ENCODE data around the gene GTSE1. TPM values are rescaled to one million over a fixed set of nuclear protein-coding genes. Genes with fewer than 3 reads are reported as not detected.

Gene GTSE1
- total and polyA plus RNA-seq, 2 of the 13 experiments (the other 11 are each of a cell fraction or from before 2014, with no cell fraction given) = 10.7 to 13.5 TPM

GRCh38 chr22:46330426-46330825 lies 33.8 kb downstream of the GTSE1 start:
- TF ChIP-seq ZNF205 (CRISPR knock-in tag; IDR thresholded peaks at IDR 0.05) (no peak), HNRNPK (IDR thresholded peaks at IDR 0.05; ENCODE audit: low read depth, low read length, poor library complexity, severe bottlenecking) (no peak), RBM22 (optimal IDR thresholded peaks at IDR 0.05; ENCODE audit: low read length) (no peak), MIXL1 (CRISPR knock-in tag; IDR thresholded peaks at IDR 0.05) (no peak), POLR2AphosphoS2 (IDR thresholded peaks at IDR 0.05; ENCODE audit: low read depth, low read length) (no peak), CREBL2 (CRISPR knock-in tag; IDR thresholded peaks at IDR 0.05; ENCODE audit: borderline replicate concordance) (no peak), ZNF605 (CRISPR knock-in tag; IDR thresholded peaks at IDR 0.05) (no peak), ZNF33A (CRISPR knock-in tag; IDR thresholded peaks at IDR 0.05; ENCODE audit: borderline replicate concordance) (no peak)
- intact Hi-C loops (cut with micrococcal nuclease; ENCODE audit: unreplicated experiment) (no loop called here), in situ Hi-C loops (cut with HindIII; ENCODE audit: extremely low pct_ligation_motif_present, low pct_unique_long_range_greater_than_20kb) (no loop called here)
- Histone ChIP-seq H3K4me2 (ENCODE audit: low read depth, low read length) (no peak overlapping the region), H3K27me3 (ENCODE audit: control insufficient read depth in 1 of 2, insufficient read depth in 2 of 2, low read length in 2 of 2) (no peaks in the 10 kb centered on the region), H4K20me1 (ENCODE audit: insufficient read depth, low read length) (no peaks in the 10 kb centered on the region), H3K36me3 (replicated peaks in 1 of 2; ENCODE audit: control insufficient read depth in 1 of 2, insufficient read depth in 2 of 2, low read length in 2 of 2) (peaks cover 18 to 52% of the 10 kb centered on the region in 2 experiments), H3K27ac (ENCODE audit: extremely low read length, insufficient read depth, low read length) (no peak overlapping the region), H3K4me3 (replicated peaks in 1 of 3; ENCODE audit: insufficient read depth in 1 of 3, low read depth in 2 of 3, low read length in 3 of 3) (no peak overlapping the region), H3K9me3 (ENCODE audit: low read length) (no peaks in the 10 kb centered on the region), H3K9ac (ENCODE audit: insufficient read depth, low read depth, low read length) (no peak overlapping the region), H3K4me1 (ENCODE audit: insufficient read depth, low read length) (peaks cover 6% of the 10 kb centered on the region), H2AFZ (ENCODE audit: low read length) (no peak overlapping the region), H3K79me2 (ENCODE audit: insufficient read depth, low read length) (no peaks in the 10 kb centered on the region)
- BruUV-seq (replicated peaks) = no TSS peak
- ChIA-PET POLR2A (no interaction called here), CTCF (ENCODE audit: low intra/inter-chr PET ratio, low total read pairs) (no interaction called here)
- FAIRE-seq = no peak
- DNase-seq (ENCODE audit: low spot score) = no peak
- ATAC-seq = no peak
- 95% methylated on average over 4 of the region's 4 CpGs for WGBS (ENCODE audit: low lambda C conversion rate)

GRCh38 chr22:46331496-46331895 lies 34.8 kb downstream of the GTSE1 start:
- Histone ChIP-seq H3K79me2 (ENCODE audit: insufficient read depth, low read length) (peaks cover 9% of the 10 kb centered on the region), H3K4me3 (replicated peaks in 1 of 3; ENCODE audit: insufficient read depth in 1 of 3, low read depth in 2 of 3, low read length in 3 of 3) (no peak overlapping the region), H3K36me3 (replicated peaks in 1 of 2; ENCODE audit: control insufficient read depth in 1 of 2, insufficient read depth in 2 of 2, low read length in 2 of 2) (peaks cover 16 to 41% of the 10 kb centered on the region in 2 experiments), H3K4me1 (ENCODE audit: insufficient read depth, low read length) (peaks cover 6% of the 10 kb centered on the region), H4K20me1 (ENCODE audit: insufficient read depth, low read length) (no peaks in the 10 kb centered on the region), H3K9ac (ENCODE audit: insufficient read depth, low read depth, low read length) (no peak overlapping the region), H3K9me3 (ENCODE audit: low read length) (no peaks in the 10 kb centered on the region), H3K27me3 (ENCODE audit: control insufficient read depth in 1 of 2, insufficient read depth in 2 of 2, low read length in 2 of 2) (no peaks in the 10 kb centered on the region), H3K4me2 (ENCODE audit: low read depth, low read length) (no peak overlapping the region), H3K27ac (ENCODE audit: extremely low read length, insufficient read depth, low read length) (no peak overlapping the region), H2AFZ (ENCODE audit: low read length) (no peak overlapping the region)
- TF ChIP-seq ARNT (IDR thresholded peaks at IDR 0.05) = no peak
- no peak for TF ChIP-seq ZNF430 (CRISPR knock-in tag; IDR thresholded peaks at IDR 0.05)
- no peak for TF ChIP-seq ZMAT3 (CRISPR knock-in tag; conservative IDR thresholded peaks at IDR 0.05)
- TF ChIP-seq ZNF580 (CRISPR knock-in tag; IDR thresholded peaks at IDR 0.05; ENCODE audit: borderline replicate concordance, low read depth) = no peak
- TF ChIP-seq FOSL1 (CRISPR knock-in tag; IDR thresholded peaks at IDR 0.05; ENCODE audit: borderline replicate concordance) = no peak
- TF ChIP-seq MAFF (IDR thresholded peaks at IDR 0.05; ENCODE audit: low read depth, low read length) = no peak
- no peak for TF ChIP-seq NR2F1 (CRISPR knock-in tag; IDR thresholded peaks at IDR 0.05)
- no peak for TF ChIP-seq RAD21 (CRISPR knock-in tag; IDR thresholded peaks at IDR 0.05)
- intact Hi-C loops (cut with micrococcal nuclease; ENCODE audit: unreplicated experiment) = no loop called here
- DNase-seq (ENCODE audit: low spot score) (no peak), FAIRE-seq (no peak), ATAC-seq (no peak)
- in situ Hi-C loops (cut with HindIII; ENCODE audit: extremely low pct_ligation_motif_present, low pct_unique_long_range_greater_than_20kb) = no loop called here
- CTCF ChIA-PET (ENCODE audit: low intra/inter-chr PET ratio, low total read pairs) = no interaction called here
- POLR2A ChIA-PET = no interaction called here
- WGBS (ENCODE audit: low lambda C conversion rate) = 95% methylated on average over 14 of the region's 23 CpGs
- no TSS peak for BruUV-seq (replicated peaks)

Measured in HepG2 (cell line).